Panc1 (cell line): ENCODE data around the gene MORN1. TPM values are rescaled to one million over a fixed set of nuclear protein-coding genes. Genes with fewer than 3 reads are reported as not detected.

Experiments used
- ATAC-seq: fragments of 200-7000 bp; cut with Tn5 transposase; 2 replicates; pipeline ENCODE4 v1.9.1; 2020; ENCODE audit warnings: mild to moderate bottlenecking, moderate library complexity
- BruUV-seq: library from RNA; stranded (reverse); fragments of 400-500 nt; replicated peaks from 2 replicates; lab custom pipeline; 2021; lab: Mats Ljungman, UMichigan
- CTCF ChIA-PET: fragments of 300-600 bp; sonication (Branson Sonifier 250); formaldehyde crosslinking; loops from one replicate; lab custom pipeline; 2022; ENCODE audit warnings: antibody characterized with exemption; lab: Charles Lee
- POLR2A ChIA-PET: fragments of 300-600 bp; sonication (Branson Sonifier 250); formaldehyde crosslinking; loops from one replicate; lab custom pipeline; 2022; ENCODE audit warnings: antibody characterized with exemption; lab: Charles Lee
- DNase-seq: peaks from one replicate; pipeline ENCODE4 v3.0.0-alpha.2; 2010; ENCODE audit warnings: low read depth, low spot score
- H3K27ac ChIP-seq: 2 replicates; pipeline ENCODE4 v1.5.1; 2011; ENCODE audit warnings: mild to moderate bottlenecking, low read length, inconsistent platforms
- H3K27me3 ChIP-seq: fragments of 200-500 bp; sonication (Bioruptor generic); 2 replicates; pipeline ENCODE4 v1.6.0; 2014; ENCODE audit warnings: low read length, inconsistent platforms; ENCODE audit not compliant: control insufficient read depth, insufficient read depth
- H3K36me3 ChIP-seq: fragments of 200-500 bp; sonication (Bioruptor generic); 2 replicates; pipeline ENCODE4 v1.5.1; 2014; ENCODE audit warnings: inconsistent platforms, mild to moderate bottlenecking, low read length, moderate library complexity; ENCODE audit not compliant: control insufficient read depth, insufficient read depth
- H3K4me1 ChIP-seq: 2 replicates; pipeline ENCODE4 v1.5.1; 2011; ENCODE audit warnings: inconsistent platforms, mild to moderate bottlenecking, low read length, moderate library complexity; ENCODE audit not compliant: control insufficient read depth, insufficient read depth
- H3K4me3 ChIP-seq, 2 experiments: 2 replicates each; pipeline ENCODE4 v1.5.1; 2011 to 2012; ENCODE audit warnings: low read depth in 2 of 2, low read length in 2 of 2, mild to moderate bottlenecking in 2 of 2, inconsistent platforms in 1 of 2, moderate library complexity in 1 of 2
- H3K9me3 ChIP-seq: fragments of 200-500 bp; sonication (Bioruptor generic); 2 replicates; pipeline ENCODE4 v1.5.1; 2014; ENCODE audit warnings: low read depth, mild to moderate bottlenecking, inconsistent platforms, low read length, moderate library complexity; ENCODE audit not compliant: control insufficient read depth, insufficient read depth
- CTCF ChIP-seq: fragments of 450-650 bp; IDR thresholded peaks from 2 replicates; pipeline ENCODE4 v1.5.1; 2017; ENCODE audit warnings: mild to moderate bottlenecking
- REST ChIP-seq, 2 experiments: IDR thresholded peaks; 2 replicates each; pipeline ENCODE4 v1.6.1; 2011 to 2012; ENCODE audit warnings: low read depth in 2 of 2, control low read depth in 1 of 2, low read length in 1 of 2, mild to moderate bottlenecking in 1 of 2, moderate library complexity in 1 of 2; ENCODE audit not compliant: insufficient read depth in 1 of 2
- SIN3A ChIP-seq: IDR thresholded peaks from 2 replicates; pipeline ENCODE4 v1.6.1; 2012; ENCODE audit warnings: low read depth, mild to moderate bottlenecking, low read length, moderate library complexity, borderline replicate concordance; ENCODE audit not compliant: insufficient read depth
- in situ Hi-C: cut with HindIII; loops from 2 replicates; pipeline ENCODE4 v1.10.0; 2016; ENCODE audit warnings: low sequenced_read_pairs, low pct_unique_long_range_greater_than_20kb
- intact Hi-C: fragments of 100-400 bp; cut with micrococcal nuclease; formaldehyde crosslinking; loops from one replicate; pipeline ENCODE4 v1.10.0; 2022; ENCODE audit not compliant: unreplicated experiment
- total RNA-seq: library from RNA; stranded (reverse); gene quantifications from one replicate; pipeline ENCODE4 v1.2.1, GENCODE V29; 2021; ENCODE audit not compliant: unreplicated experiment

Gene MORN1
- total RNA-seq, 1 experiment from 2014 or later, result 21.3 TPM

GRCh38 chr1:2374252-2375155 lies 16.9 kb downstream of the MORN1 start:
- in situ Hi-C loops, result no loop called here

More at GRCh38 chr1:2374252-2375155, 16.9 kb downstream of the MORN1 start:
- CTCF ChIA-PET, result no interaction called here
- no peak for DNase-seq
- POLR2A ChIA-PET, result no interaction called here
- peaks cover 16% of the 10 kb centered on the region for H3K4me1 ChIP-seq
- no TSS peak for BruUV-seq
- H3K36me3 ChIP-seq, result no peaks in the 10 kb centered on the region
- intact Hi-C loops, result no loop called here
- no peak for TF ChIP-seq SIN3A
- TF ChIP-seq CTCF, result no peak
- TF ChIP-seq REST (IDR thresholded peaks at IDR 0.05; ENCODE audit: insufficient read depth in 1 of 2, low read depth in 2 of 2, low read length in 1 of 2), result no peak
- no peak overlapping the region for H3K27ac ChIP-seq
- no peaks in the 10 kb centered on the region for H3K27me3 ChIP-seq
- no peak overlapping the region for H3K4me3 ChIP-seq
- H3K9me3 ChIP-seq, result no peaks in the 10 kb centered on the region
- no peak for ATAC-seq
